GM18526 (cell line): ENCODE results near the gene SHB.

Experiments
- POLR2A ChIP-seq: IDR thresholded peaks from 3 replicates; pipeline ENCODE4 v1.6.1; 2011; ENCODE audit not compliant: insufficient read length; ENCODE audit errors: extremely low read depth

SHB gene

GRCh38 chr9:38015906-38016305 is 53.1 kb downstream of the SHB start:
- TF ChIP-seq POLR2A: no peak

DNA sequence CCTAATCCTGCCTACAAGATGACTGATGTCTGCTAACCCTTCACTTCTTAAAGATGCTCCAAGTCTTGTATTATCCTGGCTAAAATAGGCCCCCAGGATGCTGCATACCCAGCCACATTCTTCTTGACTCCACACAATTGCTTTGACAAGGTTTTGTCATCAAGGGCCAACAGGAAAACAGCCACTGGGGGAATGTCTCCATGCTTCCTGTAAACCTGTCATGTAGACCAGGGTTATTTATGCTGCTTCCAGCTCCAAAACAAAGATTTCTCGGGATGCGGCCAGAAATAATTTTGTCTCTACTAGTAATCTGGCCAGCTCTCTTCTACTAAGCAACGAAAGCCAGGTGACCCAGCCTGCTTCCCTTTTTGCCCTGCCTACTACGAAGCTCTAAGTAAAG is 53.8 kb downstream of the SHB start:
- no peak for TF ChIP-seq POLR2A

- TF ChIP-seq POLR2A: no peak
These were observed 56.1 kb downstream of the SHB start for GRCh38 chr9:38012767-38013450.

- TF ChIP-seq POLR2A: no peak
These were observed 57.0 kb downstream of the SHB start for GRCh38 chr9:38011991-38012390.

GRCh38 chr9:38010918-38011704 is 57.9 kb downstream of the SHB start:
- no peak for TF ChIP-seq POLR2A

GRCh38 chr9:38009990-38010389 is 59.0 kb downstream of the SHB start:
- TF ChIP-seq POLR2A: no peak

GRCh38 chr9:38009035-38009501 is 60.0 kb downstream of the SHB start:
- no peak for TF ChIP-seq POLR2A

- no peak for TF ChIP-seq POLR2A
These were observed 60.6 kb downstream of the SHB start for GRCh38 chr9:38008168-38009034.

DNA sequence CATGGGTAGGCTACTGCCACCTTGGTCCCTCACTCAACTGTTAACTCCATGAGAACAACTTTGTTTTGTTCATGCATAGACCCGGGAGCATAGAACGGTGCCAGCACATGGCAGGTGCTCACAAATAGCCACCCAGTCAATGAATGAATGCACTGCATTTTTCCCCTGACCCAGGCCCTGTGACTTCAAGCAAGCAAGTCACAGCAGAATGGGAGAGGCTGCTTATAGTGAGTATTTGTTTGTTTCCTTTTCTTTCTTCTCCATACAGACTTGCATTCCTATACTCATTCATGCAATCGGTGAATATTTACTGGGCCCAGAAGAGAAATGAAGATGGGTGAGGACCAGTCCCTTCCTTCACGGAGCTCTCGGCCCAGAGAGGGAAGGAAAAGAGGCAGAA is 62.0 kb downstream of the SHB start:
- no peak for TF ChIP-seq POLR2A

DNA sequence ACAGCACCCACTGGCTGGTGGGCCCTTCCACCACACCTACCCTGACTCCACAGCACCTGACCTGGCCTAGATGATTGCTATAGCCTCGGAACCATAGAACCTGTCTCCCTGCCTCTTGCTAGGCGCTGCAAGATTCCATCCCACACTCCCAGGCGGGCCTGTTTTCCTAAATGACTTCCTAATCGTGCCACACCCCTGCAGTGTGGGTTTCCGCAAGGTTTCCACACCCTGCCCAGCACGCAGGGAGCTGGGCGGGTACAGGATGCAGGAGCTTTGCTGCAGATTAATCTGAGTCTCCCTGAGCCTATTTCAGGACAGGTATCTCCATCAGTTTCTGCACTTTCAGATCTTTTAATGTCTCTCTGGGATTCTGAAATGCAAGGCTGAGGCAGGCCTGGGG is 62.9 kb downstream of the SHB start:
- TF ChIP-seq POLR2A: no peak

DNA sequence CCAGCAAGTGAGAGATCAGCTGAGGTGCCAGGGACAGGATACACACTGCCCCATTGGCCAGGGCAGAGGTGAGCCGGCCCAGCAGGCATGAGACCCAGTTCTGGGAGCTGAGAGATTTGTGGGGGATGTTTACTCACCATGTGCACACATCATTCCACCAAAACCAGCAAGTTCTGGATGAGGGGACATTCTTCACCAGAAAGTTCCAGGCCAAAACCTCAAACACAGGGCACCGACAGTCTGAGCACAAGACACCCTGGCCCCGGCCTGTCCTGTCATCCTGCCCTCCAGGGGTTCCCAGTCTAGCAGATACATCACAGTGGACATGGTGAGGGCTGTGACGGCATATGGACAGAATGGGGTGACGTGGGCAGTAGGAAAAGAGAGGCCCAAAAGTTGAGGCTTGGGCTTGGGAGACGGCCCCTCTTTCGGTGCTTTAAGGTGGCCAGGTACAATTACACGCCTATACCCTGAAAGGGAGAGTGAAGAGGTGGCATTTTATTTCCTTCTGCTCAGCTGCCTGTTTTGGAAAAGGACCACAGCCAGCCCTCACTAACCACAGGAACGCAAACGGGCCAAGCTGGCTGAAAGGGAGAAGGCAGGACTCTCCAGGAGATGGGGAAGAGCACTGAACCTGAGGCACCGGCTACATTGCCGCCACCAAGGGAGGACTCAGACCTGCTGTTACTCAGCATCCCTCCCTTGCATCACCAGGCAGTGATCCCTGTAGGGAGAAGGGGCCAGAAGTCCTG is 64.0 kb downstream of the SHB start:
- no peak for TF ChIP-seq POLR2A

DNA sequence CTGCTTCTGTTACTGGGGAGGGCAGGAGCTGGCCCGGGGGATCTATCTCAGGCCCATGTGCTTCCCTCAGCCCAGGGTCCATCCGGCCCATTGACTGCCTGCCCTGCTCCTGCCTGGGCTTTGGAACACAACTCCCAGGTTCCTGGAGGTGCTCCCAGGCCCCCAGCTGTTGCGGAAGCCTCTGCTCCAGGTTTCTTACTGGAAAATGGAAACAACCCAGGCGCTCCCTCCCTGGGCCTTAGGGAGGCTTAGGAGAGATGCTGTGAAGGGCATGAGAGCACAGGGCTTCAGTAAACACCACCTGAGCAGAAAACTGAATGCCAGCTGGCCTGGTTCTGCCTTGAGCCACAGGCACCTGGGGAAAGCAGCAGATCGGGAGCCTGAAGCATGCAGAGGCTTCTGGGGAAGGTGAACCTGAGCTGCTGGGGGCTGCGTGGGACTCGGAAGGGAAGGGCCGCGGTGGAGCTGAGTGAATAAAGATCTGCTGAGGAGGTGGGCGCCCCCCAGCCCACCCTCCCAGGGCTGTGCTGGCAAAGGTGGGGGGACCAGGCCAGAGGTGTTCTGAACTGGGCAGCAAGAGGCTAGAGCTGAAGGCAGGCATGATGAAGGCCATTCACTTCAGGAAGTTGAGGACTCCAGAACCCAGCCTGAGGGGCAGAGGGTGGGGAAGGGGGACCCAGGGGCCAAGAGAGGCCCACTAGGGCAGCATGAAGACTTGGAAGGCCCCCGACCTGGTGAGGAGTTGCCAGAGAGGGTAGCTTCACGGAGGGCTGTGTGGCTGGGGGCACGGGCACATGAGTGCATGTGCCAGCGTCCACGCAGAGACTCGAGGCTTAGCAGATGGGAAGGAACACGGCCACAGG is 64.8 kb downstream of the SHB start:
- TF ChIP-seq POLR2A: no peak

DNA sequence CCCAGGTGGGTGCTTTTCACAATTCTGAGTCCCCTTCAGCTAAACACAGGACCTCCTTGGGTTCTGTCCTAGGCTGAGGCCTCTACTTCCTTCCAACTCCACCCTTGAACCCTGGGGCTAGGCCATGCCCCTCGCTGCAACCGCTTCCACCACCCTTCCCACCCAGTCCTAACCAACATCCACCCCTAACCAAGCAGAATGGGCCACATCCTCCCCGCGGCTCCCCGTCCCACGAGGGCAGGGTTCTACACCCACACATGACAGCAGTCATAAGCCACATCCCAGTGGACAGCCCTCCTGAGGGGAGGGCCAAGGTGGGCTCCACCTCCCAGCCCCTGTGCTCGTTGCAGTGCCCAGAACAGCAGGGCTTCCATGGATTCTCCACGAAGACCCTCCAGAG is 65.8 kb downstream of the SHB start:
- TF ChIP-seq POLR2A: no peak

- TF ChIP-seq POLR2A: no peak
These were observed 67.6 kb downstream of the SHB start for GRCh38 chr9:38001430-38001829.
